Subcutaneous abdominal adipose tissue (tissue), 5 donors: ENCODE results near the gene PUS10.
"Not testable (repeated sequence)": the region's sequence is repeated elsewhere in the genome, so short reads cannot be mapped to it uniquely, and the experiment has no call there.

Experiments used
- H3K27ac ChIP-seq: one replicate; pipeline ENCODE4 v1.7.0; 2013; ENCODE audit warnings: low read depth, mild to moderate bottlenecking, inconsistent platforms, low read length, moderate library complexity
- H3K27me3 ChIP-seq, 5 donors: one replicate each; pipeline ENCODE4 v1.7.0; 2013; ENCODE audit warnings: low read length in 5 of 5, inconsistent platforms in 1 of 5; ENCODE audit not compliant: control insufficient read depth in 5 of 5, insufficient read depth in 4 of 5
- H3K36me3 ChIP-seq, 5 donors: one replicate each; pipeline ENCODE4 v1.7.0; 2013; ENCODE audit warnings: low read length in 5 of 5; ENCODE audit not compliant: control insufficient read depth in 5 of 5, insufficient read depth in 5 of 5
- H3K4me1 ChIP-seq, 5 donors: one replicate each; pipeline ENCODE4 v1.7.0; 2013; ENCODE audit warnings: low read length in 5 of 5, mild to moderate bottlenecking in 3 of 5, moderate library complexity in 1 of 5; ENCODE audit not compliant: control insufficient read depth in 5 of 5, insufficient read depth in 5 of 5
- H3K4me3 ChIP-seq, 5 donors: one replicate each; pipeline ENCODE4 v1.7.0; 2013; ENCODE audit warnings: low read length in 5 of 5, low read depth in 1 of 5
- H3K9ac ChIP-seq, 5 donors: one replicate each; pipeline ENCODE4 v1.7.0; 2013; ENCODE audit warnings: low read length in 5 of 5, mild to moderate bottlenecking in 4 of 5, moderate library complexity in 3 of 5
- H3K9me3 ChIP-seq, 5 donors: one replicate each; pipeline ENCODE4 v1.7.0; 2013; ENCODE audit warnings: low read length in 5 of 5; ENCODE audit not compliant: control insufficient read depth in 5 of 5
- donor health status: healthy.
- donor health status: healthy.
- donor health status: healthy.
- donor health status: healthy.
- donor health status: healthy.

Gene PUS10

DNA sequence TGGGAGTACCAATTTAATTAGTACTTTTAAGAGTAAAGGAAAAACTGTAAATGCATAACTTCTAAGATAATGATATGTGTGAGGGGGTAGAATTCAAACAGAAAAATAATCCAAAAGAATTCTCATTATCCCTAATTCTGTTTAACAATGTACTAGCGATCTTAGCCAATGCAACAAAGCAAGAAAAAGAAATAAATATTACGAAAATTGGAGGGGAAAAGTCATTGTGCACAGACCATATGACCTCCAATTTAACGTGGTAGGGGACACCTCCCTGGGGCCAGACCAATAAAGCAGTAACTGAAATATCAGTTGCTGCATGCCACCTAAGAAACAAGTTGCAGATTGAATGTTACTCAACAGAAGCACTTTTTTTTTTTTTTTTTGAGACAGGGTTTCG, 26.4 kb downstream of the PUS10 start:
- no peak overlapping the region for H3K4me3 ChIP-seq
- H3K27ac ChIP-seq, result no peak overlapping the region
- H3K9ac ChIP-seq, result no peak overlapping the region
- H3K36me3 ChIP-seq, result no peaks in the 10 kb centered on the region
- no peaks in the 10 kb centered on the region for H3K27me3 ChIP-seq
- H3K4me1 ChIP-seq, result peaks cover 0 to 4% (median 0%) of the 10 kb centered on the region in 5 donors
- H3K9me3 ChIP-seq, result peaks cover 0 to 9% (median 4%) of the 10 kb centered on the region in 5 donors

GRCh38 chr2:60989259-60989658, 28.8 kb downstream of the PUS10 start:
- H3K27ac ChIP-seq, result no peak overlapping the region
- H3K36me3 ChIP-seq, result no peaks in the 10 kb centered on the region
- H3K4me3 ChIP-seq, result no peak overlapping the region
- peaks cover 0 to 9% (median 4%) of the 10 kb centered on the region in 5 donors for H3K9me3 ChIP-seq
- no peaks in the 10 kb centered on the region for H3K4me1 ChIP-seq
- H3K27me3 ChIP-seq, result no peaks in the 10 kb centered on the region
- H3K9ac ChIP-seq, result no peak overlapping the region

GRCh38 chr2:60987656-60988055, 30.4 kb downstream of the PUS10 start:
- H3K9me3 ChIP-seq, H3K27ac ChIP-seq, H3K27me3 ChIP-seq: not testable (repeated sequence)

DNA sequence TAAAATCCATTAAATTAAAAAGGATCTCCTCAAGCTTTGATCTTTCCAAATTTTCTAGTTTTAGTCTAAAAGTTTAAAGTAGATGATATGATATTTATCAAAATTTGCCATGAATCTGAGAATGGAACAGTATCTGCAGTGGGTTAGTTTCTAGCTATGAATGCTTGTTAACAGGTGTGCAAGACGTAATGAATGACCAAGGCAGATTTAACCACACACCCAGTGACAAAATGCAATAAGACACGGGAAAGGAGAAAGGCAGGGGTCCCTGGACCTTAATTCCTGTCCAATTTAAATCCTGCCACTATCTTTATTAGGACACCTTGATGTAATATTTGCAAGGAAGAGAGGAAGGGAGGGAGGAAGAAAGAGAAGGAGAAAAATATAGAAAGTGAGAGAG, 31.0 kb downstream of the PUS10 start:
- Histone ChIP-seq H3K9me3 (peaks cover 0 to 8% (median 4%) of the 10 kb centered on the region in 5 donors), H3K27ac (no peak overlapping the region), H3K4me1 (no peaks in the 10 kb centered on the region), H3K9ac (no peak overlapping the region), H3K36me3 (no peaks in the 10 kb centered on the region), H3K4me3 (no peak overlapping the region), H3K27me3 (no peaks in the 10 kb centered on the region)

More at GRCh38 chr2:60987656-60988055, 30.4 kb downstream of the PUS10 start:
- H3K9ac ChIP-seq, H3K4me3 ChIP-seq, H3K36me3 ChIP-seq, H3K4me1 ChIP-seq: not testable (repeated sequence)

DNA sequence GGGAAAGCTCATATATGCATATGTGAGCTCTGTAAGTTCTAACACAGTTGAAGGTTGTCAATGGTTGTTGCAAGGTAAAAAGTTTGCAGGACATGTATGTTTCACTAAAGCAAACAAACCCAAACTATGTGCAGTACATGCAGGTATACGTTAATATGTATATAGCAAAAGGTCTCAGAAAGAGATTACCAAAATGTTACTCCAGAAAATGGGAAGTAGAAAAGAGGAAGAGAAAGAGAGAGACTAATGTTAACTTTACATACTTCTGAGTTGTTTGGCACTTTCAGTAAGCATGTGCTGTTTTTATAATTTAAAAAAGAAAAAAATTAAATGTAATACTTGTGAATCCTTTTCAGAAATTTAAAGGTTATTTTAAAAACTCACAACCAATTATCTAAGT, 33.3 kb downstream of the PUS10 start:
- no peak overlapping the region for H3K4me3 ChIP-seq
- no peak overlapping the region for H3K9ac ChIP-seq
- H3K4me1 ChIP-seq, result no peaks in the 10 kb centered on the region
- H3K9me3 ChIP-seq, result no peaks in the 10 kb centered on the region
- H3K36me3 ChIP-seq, result no peaks in the 10 kb centered on the region
- H3K27ac ChIP-seq, result no peak overlapping the region
- no peaks in the 10 kb centered on the region for H3K27me3 ChIP-seq

- not testable (repeated sequence) for H3K4me3 ChIP-seq, H3K36me3 ChIP-seq
These were observed 36.0 kb downstream of the PUS10 start for GRCh38 chr2:60982066-60982465.

DNA sequence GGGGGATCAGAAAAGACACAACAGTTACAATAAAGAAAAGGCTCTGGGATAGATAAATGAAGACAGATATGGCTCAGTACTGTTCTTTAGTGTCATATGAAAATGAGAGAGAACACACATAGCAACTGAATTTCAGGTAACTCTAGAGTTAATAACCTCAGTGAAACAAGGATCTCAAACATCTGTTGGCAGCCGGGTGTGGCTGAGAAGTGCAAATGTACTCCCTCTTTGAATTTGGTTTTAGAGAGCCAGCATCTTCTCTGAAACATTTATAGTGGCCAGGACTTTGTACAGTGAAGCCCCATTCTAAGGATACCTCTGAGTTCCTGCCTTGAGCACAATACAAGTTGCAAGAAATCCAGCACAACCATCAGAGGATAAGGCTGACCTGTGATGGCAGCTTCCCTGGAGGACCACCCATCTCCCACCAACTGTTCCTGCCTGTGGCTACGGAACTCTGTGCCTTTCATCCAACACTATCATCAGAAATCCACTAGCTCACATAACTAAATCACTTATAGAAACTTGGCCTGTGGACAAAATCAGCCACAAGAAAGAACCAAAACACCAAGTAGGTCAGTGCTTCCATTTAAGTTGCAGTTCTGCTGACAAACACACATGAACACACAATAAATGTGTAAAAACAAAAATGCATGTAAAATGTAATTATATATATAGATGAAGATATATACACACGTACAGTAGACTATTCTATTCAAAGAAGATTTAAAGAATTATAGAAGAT, 37.8 kb downstream of the PUS10 start:
- H3K36me3 ChIP-seq, result no peaks in the 10 kb centered on the region
- no peaks in the 10 kb centered on the region for H3K4me1 ChIP-seq
- no peak overlapping the region for H3K9ac ChIP-seq
- H3K27ac ChIP-seq, result no peak overlapping the region
- H3K9me3 ChIP-seq, result no peaks in the 10 kb centered on the region
- H3K27me3 ChIP-seq, result no peaks in the 10 kb centered on the region
- H3K4me3 ChIP-seq, result no peak overlapping the region

More at GRCh38 chr2:60982066-60982465, 36.0 kb downstream of the PUS10 start:
- H3K27ac ChIP-seq, H3K9ac ChIP-seq, H3K9me3 ChIP-seq, H3K4me1 ChIP-seq, H3K27me3 ChIP-seq: not testable (repeated sequence)

DNA sequence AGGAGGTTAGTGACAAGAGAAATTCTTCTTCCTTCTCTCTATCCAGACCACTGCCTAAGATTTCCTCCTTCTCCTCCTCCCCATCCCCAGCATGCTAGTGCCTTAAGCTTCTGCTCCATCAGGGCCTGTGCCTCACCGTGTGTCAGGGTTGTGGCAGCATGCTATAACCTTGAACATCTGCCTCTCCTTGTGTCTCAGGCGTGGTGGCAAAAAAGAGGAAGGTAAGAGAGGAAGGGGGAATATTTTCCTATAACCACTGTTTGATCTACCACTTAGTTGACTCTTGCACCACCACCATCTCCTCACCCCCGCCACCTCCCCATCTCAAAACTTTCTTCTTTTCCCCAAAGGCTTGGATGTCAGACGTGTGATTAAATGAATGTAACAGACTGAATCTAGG, 38.8 kb downstream of the PUS10 start:
- no peaks in the 10 kb centered on the region for H3K9me3 ChIP-seq
- no peaks in the 10 kb centered on the region for H3K36me3 ChIP-seq
- H3K27ac ChIP-seq, result no peak overlapping the region
- no peaks in the 10 kb centered on the region for H3K4me1 ChIP-seq
- no peak overlapping the region for H3K9ac ChIP-seq
- H3K27me3 ChIP-seq, result no peaks in the 10 kb centered on the region
- H3K4me3 ChIP-seq, result no peak overlapping the region

GRCh38 chr2:60977562-60977895, 40.5 kb downstream of the PUS10 start:
- no peaks in the 10 kb centered on the region for H3K36me3 ChIP-seq
- no peak overlapping the region for H3K27ac ChIP-seq

DNA sequence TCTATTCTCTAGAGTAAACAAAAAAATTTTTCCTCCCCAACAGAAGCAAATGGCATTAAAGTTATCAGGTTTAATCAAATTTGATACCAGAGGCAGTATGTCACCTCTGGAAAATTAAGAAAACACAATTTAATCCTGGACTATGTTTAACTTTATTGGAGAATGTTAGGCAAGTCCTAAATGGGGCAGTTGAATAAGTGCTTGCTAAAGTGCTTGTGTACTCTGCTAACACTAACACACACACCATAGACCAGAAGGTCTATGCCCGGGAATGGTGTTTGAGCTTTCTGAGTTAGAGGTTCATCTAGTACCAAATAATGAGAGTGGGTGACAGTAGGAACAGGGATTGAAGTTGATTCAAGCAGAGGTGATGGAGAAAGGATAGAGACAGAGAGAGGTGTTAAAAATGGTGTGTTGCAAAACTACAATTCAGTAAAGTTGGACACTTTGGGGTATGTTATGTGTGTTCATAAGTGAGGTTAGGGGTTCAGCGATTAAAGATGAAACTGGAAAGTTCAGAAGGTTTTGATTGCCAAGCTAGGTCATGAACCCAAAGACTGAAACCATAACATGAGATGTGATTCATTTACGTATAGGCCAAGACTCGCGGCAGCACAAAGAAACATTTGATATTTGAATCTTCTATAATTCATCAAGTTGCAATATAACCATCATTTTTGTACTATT, 41.0 kb downstream of the PUS10 start:
- no peaks in the 10 kb centered on the region for H3K36me3 ChIP-seq
- H3K27me3 ChIP-seq, result no peaks in the 10 kb centered on the region
- no peak overlapping the region for H3K27ac ChIP-seq
- H3K4me3 ChIP-seq, result no peak overlapping the region
- H3K9me3 ChIP-seq, result no peaks in the 10 kb centered on the region
- H3K4me1 ChIP-seq, result no peaks in the 10 kb centered on the region
- H3K9ac ChIP-seq, result no peak overlapping the region

More at GRCh38 chr2:60977562-60977895, 40.5 kb downstream of the PUS10 start:
- Histone ChIP-seq H3K9ac (no peak overlapping the region), H3K27me3 (no peaks in the 10 kb centered on the region), H3K9me3 (no peaks in the 10 kb centered on the region), H3K4me1 (no peaks in the 10 kb centered on the region), H3K4me3 (no peak overlapping the region)
